Adrenal gland (tissue), 12 donors: Measurements from ENCODE around the gene SEC24C. TPM values are rescaled to one million over a fixed set of nuclear protein-coding genes. Genes with fewer than 3 reads are reported as not detected.

Source experiments
- DNase-seq, 7 donors: peaks; one replicate each; pipeline ENCODE4 v3.0.0-alpha.2; 2019 to 2020
- H3K27ac ChIP-seq, 5 donors: fragments of 200-600 bp; sonication (generic) in 4 of 5; 1 replicate in 3 of 5; 2 replicates in 2 of 5; pipeline versions ENCODE4 v1.5.1 to v1.8.0; 2016 to 2020; ENCODE audit warnings: mild to moderate bottlenecking in 1 of 5
- H3K27me3 ChIP-seq: fragments of 200-600 bp; 2 replicates; pipeline ENCODE4 v1.8.0; 2021
- H3K36me3 ChIP-seq, 2 donors: fragments of 200-600 bp; replicated peaks in 1 of 2; 1 replicate in 1 of 2; 2 replicates in 1 of 2; pipeline versions ENCODE4 v1.5.1 to v1.8.0; 2018 to 2022
- H3K4me1 ChIP-seq, 2 donors: fragments of 200-600 bp; replicated peaks in 1 of 2; 1 replicate in 1 of 2; 2 replicates in 1 of 2; pipeline versions ENCODE4 v1.5.1 to v1.8.0; 2018 to 2021
- H3K4me3 ChIP-seq, 4 donors: fragments of 200-600 bp; sonication (generic) in 3 of 4; one replicate each; pipeline ENCODE4 v1.5.1; 2016 to 2018
- H3K9me3 ChIP-seq, 3 donors: fragments of 200-600 bp; sonication (generic) in 1 of 3; replicated peaks in 1 of 3; 1 replicate in 2 of 3; 2 replicates in 1 of 3; pipeline versions ENCODE4 v1.5.1 to v1.8.0; 2016 to 2021
- POLR2A ChIP-seq, 2 donors: fragments of 450-650 bp; IDR thresholded peaks; one replicate each; pipeline ENCODE4 v1.6.1; 2017; ENCODE audit warnings: antibody characterized with exemption in 2 of 2, mild to moderate bottlenecking in 2 of 2, moderate library complexity in 1 of 2
- WGBS, 4 donors: extraction: QIAGEN DNeasy Blood & Tissue Kit in 2 of 4; methylation state at CpG; one replicate each; pipeline versions ENCODE4 v1.1.5 to v1.1.7; 2013 to 2017; 5-methylcytosine and 5-hydroxymethylcytosine counted together
- intact Hi-C, 2 donors: fragments of 100-400 bp; cut with DNase I; formaldehyde crosslinking; loops; one replicate each; pipeline versions ENCODE4 v1.14.1 to v1.15.0; 2022 to 2023
- polyA plus RNA-seq, 3 donors: library from polyadenylated mRNA; stranded (reverse); fragments of 200-250 nt in 2 of 3; fragments of 350-450 nt in 1 of 3; fragmentation: Illumina TruSeq in 1 of 3; extraction: RNeasy Lipid Tissue Mini Kit (QIAGEN cat#74804) in 1 of 3; gene quantifications; one replicate each; pipeline ENCODE4 v1.2.3, GENCODE V29; 2013 to 2014
- total RNA-seq, 9 donors: library from RNA; depleted of rRNA in 4 of 9; stranded (reverse); fragments of >200 nt in 4 of 9; fragments of 120-200 nt in 1 of 9; fragmentation: NEBNext Ultra II Directional in 1 of 9; extraction: Animal tissue kit (Norgen Biotek cat#: 25700) in 1 of 9; gene quantifications; one replicate each; pipeline versions ENCODE4 v1.1.0 to v1.2.4, GENCODE V29; 2013 to 2023
- TF ChIP-seq, protein P1 (sequence below), 6 experiments: fragments of 450-650 bp in 4 of 6; fragments of 200-600 bp in 2 of 6; sonication (generic) in 1 of 6; IDR thresholded peaks; 1 replicate in 5 of 6; 2 replicates in 1 of 6; pipeline versions ENCODE4 v1.5.1 to v1.8.0; 2016 to 2021; ENCODE audit warnings: antibody characterized with exemption in 6 of 6, mild to moderate bottlenecking in 2 of 6, moderate library complexity in 1 of 6
- donor health status: healthy with polysubstance abuse.
- donor health status: Bipolar disorder and iron deficiency.
- donor health status: DM: yes; HTN: yes; CAD: no.
- donor health status: DM: no; HTN: no; CAD: no.
- donor health status: DM: no; HTN: no; CAD: no.
- donor health status: DM: yes; HTN: yes; CAD: no.

The SEC24C gene
- total and polyA plus RNA-seq, 12 donors, result 38.4 to 133 (median 81.2) TPM

- intact Hi-C loops, result no loop called here
- no peak overlapping the region for H3K27ac ChIP-seq
- TF ChIP-seq POLR2A (IDR thresholded peaks at IDR 0.05), result no peak
- TF ChIP-seq, protein P1, sequence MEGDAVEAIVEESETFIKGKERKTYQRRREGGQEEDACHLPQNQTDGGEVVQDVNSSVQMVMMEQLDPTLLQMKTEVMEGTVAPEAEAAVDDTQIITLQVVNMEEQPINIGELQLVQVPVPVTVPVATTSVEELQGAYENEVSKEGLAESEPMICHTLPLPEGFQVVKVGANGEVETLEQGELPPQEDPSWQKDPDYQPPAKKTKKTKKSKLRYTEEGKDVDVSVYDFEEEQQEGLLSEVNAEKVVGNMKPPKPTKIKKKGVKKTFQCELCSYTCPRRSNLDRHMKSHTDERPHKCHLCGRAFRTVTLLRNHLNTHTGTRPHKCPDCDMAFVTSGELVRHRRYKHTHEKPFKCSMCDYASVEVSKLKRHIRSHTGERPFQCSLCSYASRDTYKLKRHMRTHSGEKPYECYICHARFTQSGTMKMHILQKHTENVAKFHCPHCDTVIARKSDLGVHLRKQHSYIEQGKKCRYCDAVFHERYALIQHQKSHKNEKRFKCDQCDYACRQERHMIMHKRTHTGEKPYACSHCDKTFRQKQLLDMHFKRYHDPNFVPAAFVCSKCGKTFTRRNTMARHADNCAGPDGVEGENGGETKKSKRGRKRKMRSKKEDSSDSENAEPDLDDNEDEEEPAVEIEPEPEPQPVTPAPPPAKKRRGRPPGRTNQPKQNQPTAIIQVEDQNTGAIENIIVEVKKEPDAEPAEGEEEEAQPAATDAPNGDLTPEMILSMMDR (IDR thresholded peaks at IDR 0.05), result no peak
- WGBS, 4 donors, result 71 to 82% (median 75%) methylated on average over 5 to 9 of the region's 9 CpGs
- no peaks in the 10 kb centered on the region for H3K4me1 ChIP-seq
- H3K9me3 ChIP-seq, result no peaks in the 10 kb centered on the region
- H3K36me3 ChIP-seq, result peaks cover 0 to 100% of the 10 kb centered on the region in 2 donors
- H3K27me3 ChIP-seq, result no peaks in the 10 kb centered on the region
- peak in 1 of 7 donors; percentile 28 for DNase-seq
- H3K4me3 ChIP-seq, result no peak overlapping the region
Observed at GRCh38 chr10:73799899-73800559, 55.9 kb downstream of the SEC24C start.

- Histone ChIP-seq H3K4me3 (no peak overlapping the region), H3K36me3 (peaks cover 0 to 100% of the 10 kb centered on the region in 2 donors), H3K27ac (no peak overlapping the region), H3K4me1 (no peaks in the 10 kb centered on the region), H3K9me3 (no peaks in the 10 kb centered on the region), H3K27me3 (no peaks in the 10 kb centered on the region)
- peak in 1 of 7 donors; percentile 42 for DNase-seq
- no peak for TF ChIP-seq POLR2A (IDR thresholded peaks at IDR 0.05)
- TF ChIP-seq, protein P1 (IDR thresholded peaks at IDR 0.05), result no peak
- intact Hi-C loops, result no loop called here
- 78 to 85% (median 80%) methylated on average over 10 to 20 of the region's 20 CpGs for WGBS, 4 donors
Observed at GRCh38 chr10:73800560-73801252, 56.5 kb downstream of the SEC24C start.

- no peaks in the 10 kb centered on the region for H3K27me3 ChIP-seq
- DNase-seq, result no peak
- H3K4me3 ChIP-seq, result no peak overlapping the region
- no peaks in the 10 kb centered on the region for H3K9me3 ChIP-seq
- intact Hi-C loops, result no loop called here
- no peak for TF ChIP-seq POLR2A (IDR thresholded peaks at IDR 0.05)
- TF ChIP-seq, protein P1 (IDR thresholded peaks at IDR 0.05), result no peak
- H3K4me1 ChIP-seq, result no peaks in the 10 kb centered on the region
- WGBS, 4 donors, result 89 to 94% (median 93%) methylated on average over 10 to 13 of the region's 13 CpGs
- H3K36me3 ChIP-seq, result peaks cover 0 to 100% of the 10 kb centered on the region in 2 donors
- no peak overlapping the region for H3K27ac ChIP-seq
Observed at GRCh38 chr10:73801253-73801590, 57.0 kb downstream of the SEC24C start.

DNA sequence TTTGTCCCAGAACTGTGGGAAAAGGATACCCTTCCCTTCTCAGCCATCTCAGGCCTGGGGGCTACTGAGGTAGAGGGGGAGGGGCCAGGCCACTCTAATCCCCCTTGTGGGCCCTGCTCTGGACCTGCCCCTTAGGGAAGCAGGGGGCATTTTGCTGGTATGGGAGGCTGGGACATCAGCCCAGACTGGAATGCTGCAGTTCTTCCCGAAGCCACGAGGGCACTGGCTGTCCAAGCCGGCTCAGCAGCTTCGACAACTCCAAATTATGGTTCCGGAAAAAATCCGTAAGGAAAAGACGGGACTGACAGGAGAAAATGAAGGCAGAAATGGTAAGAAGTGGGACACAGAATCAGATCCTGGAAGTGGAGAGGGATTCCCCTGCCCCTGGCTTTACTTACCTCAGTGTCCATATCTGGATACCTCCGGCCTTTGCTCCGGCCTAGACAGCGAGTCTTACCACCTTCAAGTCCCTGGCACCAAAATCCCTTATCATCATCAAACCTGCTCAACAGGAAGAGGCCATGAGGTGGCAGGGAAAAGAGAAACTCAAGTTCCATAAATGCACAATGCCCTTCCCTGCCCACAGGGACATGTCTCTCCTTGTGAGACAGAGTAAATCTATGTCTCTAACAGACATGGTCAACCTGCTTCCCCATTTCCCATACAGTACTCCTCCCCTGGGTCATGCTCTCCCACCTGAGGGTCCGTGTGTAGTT lies 58.3 kb downstream of the SEC24C start:
- H3K27me3 ChIP-seq, result no peaks in the 10 kb centered on the region
- no peaks in the 10 kb centered on the region for H3K9me3 ChIP-seq
- no peak overlapping the region for H3K4me3 ChIP-seq
- peaks cover 0 to 100% of the 10 kb centered on the region in 2 donors for H3K36me3 ChIP-seq
- intact Hi-C loops, result no loop called here
- 83 to 91% (median 84%) methylated on average over 11 of the region's 11 CpGs for WGBS, 4 donors
- no peak overlapping the region for H3K27ac ChIP-seq
- DNase-seq, result peak in 1 of 7 donors; percentile 26
- TF ChIP-seq, protein P1 (IDR thresholded peaks at IDR 0.05), result no peak
- TF ChIP-seq POLR2A (IDR thresholded peaks at IDR 0.05), result no peak
- peaks cover 0 to 10% of the 10 kb centered on the region in 2 donors for H3K4me1 ChIP-seq
